Epidermal melanocyte (primary cell): ENCODE measurements around the gene DGKB.

Source experiments
- DNase-seq: peaks from one replicate; pipeline ENCODE4 v3.0.0; 2011; ENCODE audit warnings: low spot score; ENCODE audit not compliant: insufficient read length

The DGKB gene

GRCh38 chr7:14395860-14396259 is 506.7 kb downstream of the DGKB start:
- no peak for DNase-seq

DNA sequence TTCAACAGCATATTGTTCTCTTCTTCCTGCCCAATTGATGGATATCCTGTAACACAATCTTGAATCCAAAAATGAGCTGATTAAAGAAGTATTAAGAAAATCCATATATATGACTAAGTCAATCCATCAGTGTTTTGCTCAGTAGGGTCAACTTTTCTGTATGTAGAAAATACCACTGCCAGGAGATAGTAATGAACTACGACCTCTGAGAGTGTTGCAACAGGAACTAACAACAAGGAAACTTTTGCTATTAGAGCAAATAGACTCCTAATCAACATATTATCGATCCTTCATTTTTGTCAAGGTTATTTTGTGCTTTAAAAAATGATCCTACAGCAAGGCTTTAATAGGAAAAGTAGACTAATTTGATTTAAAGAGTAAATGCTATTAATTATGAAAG is 507.8 kb downstream of the DGKB start:
- DNase-seq: no peak

DNA sequence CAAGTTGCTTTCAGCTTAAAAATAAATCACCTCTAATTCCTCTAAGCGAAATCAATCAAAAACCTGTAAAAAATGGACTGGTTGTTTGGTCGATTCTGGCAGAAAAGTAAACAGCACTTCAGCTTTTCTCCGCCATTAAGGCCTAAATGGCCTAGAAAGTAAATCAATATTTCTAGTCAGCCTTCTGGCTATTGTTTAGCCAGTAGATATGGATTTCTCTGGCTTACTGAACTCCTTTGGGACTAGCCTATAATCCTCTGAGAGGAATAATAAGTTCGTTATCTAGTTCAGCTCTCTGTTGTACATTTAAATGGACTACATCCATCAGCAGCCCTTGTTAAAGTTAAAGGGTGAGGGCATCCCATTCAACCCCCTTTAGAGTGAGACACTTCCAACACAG is 513.0 kb downstream of the DGKB start:
- DNase-seq: no peak

- DNase-seq: no peak
Measured at GRCh38 chr7:14389181-14389591, 513.4 kb downstream of the DGKB start.

DNA sequence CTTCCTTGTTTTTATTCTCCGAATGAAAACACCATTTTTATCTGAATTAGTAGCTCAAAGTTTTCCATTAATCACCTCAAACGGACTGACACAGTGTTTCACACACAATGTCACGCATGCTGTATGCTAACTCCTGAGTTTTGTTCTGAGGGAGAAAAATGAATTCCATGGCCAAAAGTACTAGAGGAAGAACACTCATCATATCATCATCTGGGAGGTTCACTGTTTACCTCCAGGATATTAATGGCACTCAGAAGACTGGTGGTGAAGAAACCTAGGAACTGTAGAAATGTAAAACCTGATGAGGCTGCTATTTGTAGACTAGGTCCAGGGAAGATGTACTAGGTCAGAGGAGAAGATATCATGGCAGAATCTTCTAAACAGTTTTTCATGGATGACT is 517.5 kb downstream of the DGKB start:
- no peak for DNase-seq

GRCh38 chr7:14381936-14382335 is 520.6 kb downstream of the DGKB start:
- DNase-seq: no peak

GRCh38 chr7:14381306-14381705 is 521.2 kb downstream of the DGKB start:
- DNase-seq: no peak

DNA sequence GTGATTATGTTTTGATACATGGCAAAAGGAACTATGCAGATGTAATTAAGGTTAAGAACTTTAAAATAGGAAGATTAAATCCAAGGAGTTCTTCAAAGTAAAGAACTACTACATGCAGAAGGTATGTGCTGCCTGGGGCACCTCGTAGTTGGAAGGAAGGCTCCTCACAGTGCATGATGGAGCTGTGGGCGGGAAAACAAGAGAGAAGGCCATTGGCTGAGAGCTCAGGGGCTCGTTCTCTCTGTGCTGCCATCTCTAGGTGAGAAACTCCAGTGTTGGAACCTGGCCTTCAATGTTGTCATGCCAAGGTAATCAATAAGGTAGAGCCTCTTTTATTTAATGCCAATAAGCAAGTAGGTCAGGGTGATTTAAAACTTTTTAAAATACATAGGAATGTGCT is 521.7 kb downstream of the DGKB start:
- no peak for DNase-seq

DNA sequence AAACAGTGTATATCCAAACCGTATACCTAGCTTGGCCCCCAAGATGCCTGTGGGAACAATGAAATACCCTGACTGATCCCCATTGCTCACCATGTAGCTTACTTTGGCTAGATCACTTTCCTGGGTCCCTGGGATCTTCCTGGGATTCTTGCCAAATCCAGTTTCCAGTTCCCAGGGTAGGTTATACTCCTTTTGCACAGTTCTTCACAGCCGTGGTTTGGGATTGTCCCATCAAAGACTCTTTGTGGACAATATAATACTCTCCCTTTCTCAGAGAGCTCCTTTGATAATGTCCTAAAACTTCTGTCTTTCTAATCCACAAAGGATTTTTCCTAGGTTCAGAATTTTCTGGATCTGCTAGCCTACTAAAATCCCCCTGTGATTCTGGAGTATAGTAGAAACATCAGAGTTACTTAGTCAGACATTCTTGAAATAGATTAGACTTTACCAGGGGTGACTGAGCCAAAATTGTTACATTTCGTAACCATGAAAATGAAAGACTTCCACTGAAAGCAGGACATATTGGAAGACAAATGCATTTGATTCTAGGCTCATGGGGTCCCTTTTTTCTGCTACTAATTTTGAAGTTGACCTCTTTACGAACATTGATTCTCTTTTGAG is 524.8 kb downstream of the DGKB start:
- no peak for DNase-seq

DNA sequence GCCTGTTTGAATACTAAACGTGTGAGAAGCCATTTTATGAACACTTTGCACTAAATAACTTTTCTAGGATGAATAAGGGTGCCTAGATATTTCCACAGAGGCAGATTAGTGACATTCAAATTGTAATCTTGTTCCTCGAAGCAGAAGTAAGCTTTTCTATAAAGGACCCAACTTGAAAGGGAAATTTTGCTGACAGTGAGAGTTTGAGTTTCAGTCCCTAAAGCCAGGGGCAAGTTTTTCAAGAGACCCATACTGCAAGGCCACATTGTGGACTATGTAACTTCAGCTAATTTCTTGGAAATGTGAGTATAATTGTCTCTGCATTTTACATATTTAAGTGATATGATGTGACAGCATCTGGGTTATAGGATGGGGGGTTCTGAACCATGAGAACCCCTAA is 525.8 kb downstream of the DGKB start:
- no peak for DNase-seq

- DNase-seq: no peak
Measured at GRCh38 chr7:14375998-14376397, 526.6 kb downstream of the DGKB start.

DNA sequence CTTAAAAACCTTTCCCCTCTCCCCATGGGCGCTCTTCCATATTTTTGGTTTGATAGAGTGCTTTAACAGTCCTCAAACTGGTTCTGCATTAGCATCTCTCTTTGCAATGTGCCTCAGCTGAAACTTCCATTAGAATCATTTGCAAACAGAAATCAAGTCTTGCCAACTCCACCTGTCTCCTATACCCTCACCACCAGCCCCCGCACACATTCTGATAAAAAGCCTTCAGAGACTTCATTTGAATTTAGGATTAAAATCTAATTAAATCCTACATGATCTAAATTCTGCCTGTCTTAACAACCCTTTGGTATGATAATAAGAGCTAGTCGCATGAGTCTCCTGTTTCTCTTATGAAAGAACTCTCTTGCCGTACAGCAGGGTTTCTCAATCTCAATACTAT is 528.2 kb downstream of the DGKB start:
- DNase-seq: no peak

DNA sequence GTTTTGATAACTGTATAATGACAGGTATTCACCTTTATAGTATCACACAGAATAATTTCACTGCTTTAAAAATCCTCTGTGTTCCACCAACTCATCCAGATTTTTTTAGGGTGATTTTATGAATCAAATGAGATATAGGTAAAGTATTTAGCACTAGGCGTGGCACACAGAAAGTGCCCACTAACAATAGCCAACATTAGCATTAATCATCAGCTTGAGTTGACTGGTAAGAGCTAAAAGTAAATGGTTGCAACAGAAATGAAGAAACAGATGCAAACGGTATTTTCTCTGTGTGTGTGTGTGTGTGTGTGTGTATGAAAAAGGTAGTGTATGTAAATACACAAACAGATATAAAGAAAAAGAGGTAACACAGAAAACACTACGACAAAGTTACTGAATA is 534.3 kb downstream of the DGKB start:
- no peak for DNase-seq

DNA sequence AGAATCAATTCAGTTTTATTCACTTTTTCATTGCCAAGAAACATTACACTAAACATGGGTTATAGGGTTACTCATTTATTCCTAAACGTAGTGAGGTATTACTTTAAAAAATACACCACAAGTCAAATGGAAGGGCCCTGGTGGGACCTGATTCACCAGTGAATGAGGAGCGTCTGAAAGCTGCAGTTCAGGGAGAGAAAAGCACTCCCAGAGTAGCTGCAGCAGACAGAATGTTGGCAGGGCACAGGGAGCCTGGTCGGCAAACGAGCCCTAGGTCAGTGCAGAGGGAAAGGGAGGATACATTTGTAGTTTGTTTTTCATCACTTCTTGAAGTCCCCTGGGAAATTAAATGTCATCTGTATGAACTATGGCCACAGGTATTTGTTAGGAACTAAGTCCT is 551.4 kb downstream of the DGKB start:
- no peak for DNase-seq

- DNase-seq: no peak
Measured at GRCh38 chr7:14341200-14341775, 561.3 kb downstream of the DGKB start.

DNA sequence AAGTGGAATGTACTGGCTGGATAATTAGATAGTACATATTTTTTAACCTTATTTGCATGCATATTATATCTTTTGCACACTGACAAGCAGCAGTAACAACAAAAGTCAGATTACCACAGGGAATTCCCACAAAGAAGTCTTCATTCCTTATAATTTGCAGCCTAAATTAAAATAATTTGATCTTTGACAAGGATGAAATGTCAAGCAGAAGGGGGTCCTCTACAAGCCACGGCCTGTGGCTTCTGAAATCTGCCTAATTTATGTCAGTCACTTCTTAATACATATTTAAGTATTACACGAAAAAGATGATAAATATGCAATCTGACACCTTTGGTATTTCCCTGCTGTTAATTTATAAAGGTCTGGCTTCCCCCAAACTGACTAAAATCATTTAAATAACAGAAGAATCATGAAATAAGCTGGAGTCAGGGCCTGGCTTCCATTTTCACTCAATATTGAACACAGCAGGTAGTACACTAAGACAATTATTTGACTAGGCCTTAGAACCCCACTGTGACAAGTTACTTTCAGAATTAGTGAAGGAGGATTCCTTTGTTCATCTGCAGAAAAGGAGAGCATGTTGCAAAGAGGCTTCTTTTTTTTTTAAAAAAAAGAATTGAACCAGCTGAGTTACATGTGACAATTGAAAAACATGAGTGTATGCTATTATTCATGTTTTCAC is 562.0 kb downstream of the DGKB start:
- no peak for DNase-seq

- DNase-seq: no peak
Measured at GRCh38 chr7:14339861-14340260, 562.7 kb downstream of the DGKB start.

GRCh38 chr7:14336256-14336655 is 566.3 kb downstream of the DGKB start:
- DNase-seq: no peak

GRCh38 chr7:14332155-14332554 is 570.4 kb downstream of the DGKB start:
- DNase-seq: no peak

DNA sequence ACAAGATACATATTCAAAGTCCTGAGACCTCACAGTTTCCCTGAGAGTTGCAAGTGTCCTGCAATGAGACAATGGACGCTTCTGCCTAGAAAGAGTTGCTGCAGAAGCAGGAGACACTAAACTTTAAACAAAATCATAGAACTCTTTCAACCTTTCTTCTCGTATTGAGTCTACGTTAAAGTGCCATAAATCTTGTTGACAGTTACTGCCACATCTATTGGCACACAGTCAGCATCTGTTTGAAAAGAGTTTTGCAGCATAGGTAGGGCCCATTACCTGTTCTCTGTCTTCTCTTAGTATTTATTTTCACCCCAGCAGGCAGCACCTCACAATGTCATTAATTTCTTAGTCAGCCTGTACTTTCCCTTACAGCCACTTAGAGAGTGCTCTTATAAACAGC is 577.8 kb downstream of the DGKB start:
- DNase-seq: no peak

- no peak for DNase-seq
Measured at GRCh38 chr7:14322724-14323123, 579.8 kb downstream of the DGKB start.

GRCh38 chr7:14321947-14322346 is 580.6 kb downstream of the DGKB start:
- DNase-seq: no peak

- no peak for DNase-seq
Measured at GRCh38 chr7:14309432-14309831, 593.1 kb downstream of the DGKB start.
